K562 (cell line): Measurements from ENCODE around the gene DRAXIN. TPM values are rescaled to one million over a fixed set of nuclear protein-coding genes. Genes with fewer than 3 reads are reported as not detected.

Experiments used
- ATAC-seq: fragments of 200-7000 bp; cut with Tn5 transposase; 3 replicates; pipeline ENCODE4 v1.9.1; 2020; ENCODE audit warnings: moderate library complexity
- BruUV-seq: library from RNA; stranded (reverse); fragments of 400-500 nt; replicated peaks from 2 replicates; lab custom pipeline; 2021; lab: Mats Ljungman, UMichigan
- CTCF ChIA-PET: fragments of 300-600 bp; formaldehyde crosslinking; extraction: SDS; loops from one replicate; lab custom pipeline; 2021; ENCODE audit warnings: low intra/inter-chr PET ratio; lab: Yijun Ruan, JAX
- POLR2A ChIA-PET: fragments of 300-600, 350-650 bp; sonication (Branson Sonifier 250); formaldehyde crosslinking; extraction: SDS; loops from one replicate; lab custom pipeline; 2021; ENCODE audit warnings: antibody characterized with exemption, inconsistent platforms; lab: Yijun Ruan, JAX
- DNase-seq, 4 experiments: peaks; one replicate each; pipeline versions ENCODE4 v3.0.0 to v3.0.0-alpha.2; 2011 to 2018; ENCODE audit warnings: low spot score in 3 of 4, mixed read lengths in 3 of 4; ENCODE audit errors: extremely low read depth in 1 of 4
- FAIRE-seq: peaks from 2 replicates; lab custom pipeline; 2011; peaks lifted over from hg19 to GRCh38; lab: Jason Lieb, UNC
- H2AFZ ChIP-seq: 2 replicates; pipeline ENCODE4 v1.6.0; 2011; ENCODE audit warnings: low read depth, low read length, control low read depth, inconsistent platforms
- H3K27ac ChIP-seq: fragments of 200-600 bp; 3 replicates; pipeline ENCODE4 v1.8.0; 2011; ENCODE audit warnings: low read depth, mild to moderate bottlenecking, control low read depth, inconsistent platforms, low read length, moderate library complexity, mixed read lengths; ENCODE audit errors: extremely low read depth
- H3K27me3 ChIP-seq, 2 experiments: fragments of 300-600 bp in 1 of 2; 2 replicates in 1 of 2; 3 replicates in 1 of 2; pipeline versions ENCODE4 v1.6.0 to v1.8.0; 2011; ENCODE audit warnings: inconsistent platforms in 2 of 2, low read length in 2 of 2, mild to moderate bottlenecking in 1 of 2, mixed read lengths in 1 of 2, moderate library complexity in 1 of 2; ENCODE audit not compliant: control insufficient read depth in 2 of 2, insufficient read depth in 2 of 2
- H3K36me3 ChIP-seq: fragments of 300-600 bp; 3 replicates; pipeline ENCODE4 v1.8.0; 2011; ENCODE audit warnings: mild to moderate bottlenecking, low read length, inconsistent platforms; ENCODE audit not compliant: control insufficient read depth, insufficient read depth
- H3K4me1 ChIP-seq, 2 experiments: fragments of 200-600 bp in 1 of 2; replicated peaks in 1 of 2; 2 replicates in 1 of 2; 3 replicates in 1 of 2; pipeline versions ENCODE4 v1.5.1 to v1.8.0; 2011; ENCODE audit warnings: inconsistent platforms in 2 of 2, low read length in 2 of 2, mild to moderate bottlenecking in 1 of 2, mixed read lengths in 1 of 2, moderate library complexity in 1 of 2; ENCODE audit not compliant: control insufficient read depth in 2 of 2, insufficient read depth in 2 of 2
- H3K4me2 ChIP-seq: 2 replicates; pipeline ENCODE4 v1.6.1; 2011; ENCODE audit warnings: low read length, control low read depth, inconsistent platforms, mixed read lengths; ENCODE audit not compliant: insufficient read depth
- H3K4me3 ChIP-seq: fragments of 200-600 bp; sonication (generic), shearing (Covaris generic); 2 replicates; pipeline ENCODE4 v1.5.1; 2016; ENCODE audit warnings: control low read depth, inconsistent platforms
- H3K79me2 ChIP-seq: fragments of 200-600 bp; 3 replicates; pipeline ENCODE4 v1.8.0; 2011; ENCODE audit warnings: low read length, inconsistent platforms; ENCODE audit not compliant: control insufficient read depth, insufficient read depth
- H3K9ac ChIP-seq, 2 experiments: 2 replicates each; pipeline versions ENCODE4 v1.6.0 to v1.6.1; 2011; ENCODE audit warnings: low read depth in 2 of 2, low read length in 2 of 2, control low read depth in 1 of 2, inconsistent platforms in 1 of 2, mild to moderate bottlenecking in 1 of 2, mixed read lengths in 1 of 2; ENCODE audit not compliant: insufficient read depth in 1 of 2
- H3K9me1 ChIP-seq: one replicate; pipeline ENCODE4 v1.6.0; 2011; ENCODE audit warnings: inconsistent platforms, mild to moderate bottlenecking, low read length, moderate library complexity; ENCODE audit not compliant: control insufficient read depth, insufficient read depth
- H3K9me3 ChIP-seq: replicated peaks from 2 replicates; pipeline ENCODE4 v1.5.1; 2011; ENCODE audit warnings: low read depth, low read length, inconsistent platforms; ENCODE audit not compliant: control insufficient read depth, insufficient read depth
- H4K20me1 ChIP-seq: replicated peaks from 2 replicates; pipeline ENCODE4 v1.6.1; 2011; ENCODE audit warnings: low read length, inconsistent platforms, mixed read lengths; ENCODE audit not compliant: control insufficient read depth, insufficient read depth
- CTBP1 ChIP-seq: fragments of 450-650 bp; IDR thresholded peaks from 2 replicates; pipeline ENCODE4 v1.6.1; 2016; ENCODE audit warnings: borderline replicate concordance
- KDM1A ChIP-seq, 2 experiments: fragments of 450-650 bp; IDR thresholded peaks; 2 replicates each; pipeline ENCODE4 v1.6.1; 2016; ENCODE audit warnings: mild to moderate bottlenecking in 2 of 2
- KDM4B ChIP-seq, 2 experiments: fragments of 450-650 bp in 1 of 2; sonication (generic) in 1 of 2; IDR thresholded peaks; 2 replicates each; pipeline ENCODE4 v1.6.1; 2016 to 2017; ENCODE audit warnings: borderline replicate concordance in 2 of 2, antibody characterized with exemption in 1 of 2, low read depth in 1 of 2, mild to moderate bottlenecking in 1 of 2
- POLR2A ChIP-seq: fragments of 450-650 bp; conservative IDR thresholded peaks from 2 replicates; pipeline ENCODE4 v1.6.1; 2016
- POLR2H ChIP-seq: IDR thresholded peaks from 2 replicates; pipeline ENCODE4 v1.6.1; 2016; ENCODE audit warnings: missing genetic modification characterization, low read depth, mild to moderate bottlenecking, control low read depth, missing compliant biosample characterization, moderate library complexity
- SMARCC2 ChIP-seq: fragments of 450-650 bp; IDR thresholded peaks from 2 replicates; pipeline ENCODE4 v1.6.1; 2017; ENCODE audit warnings: antibody characterized with exemption, moderate library complexity, mild to moderate bottlenecking, low read depth
- WGBS: fragments of 100-300 bp; shearing (Covaris generic); methylation state at CpG from one replicate; pipeline ENCODE4 v1.1.6; 2016; ENCODE audit warnings: low coverage, mixed read lengths; ENCODE audit not compliant: insufficient coverage; ENCODE audit errors: missing lambda C conversion rate; 5-methylcytosine and 5-hydroxymethylcytosine counted together
- in situ Hi-C: fragments of 300-500 bp; cut with MboI; formaldehyde crosslinking; loops from 4 replicates; pipeline ENCODE4 v1.15.0; 2018; ENCODE audit warnings: inconsistent platforms, mixed read lengths
- intact Hi-C: fragments of 100-400 bp; cut with micrococcal nuclease; formaldehyde crosslinking; loops from 2 replicates; pipeline ENCODE4 v1.14.2; 2022
- polyA plus RNA-seq, 8 experiments: library from polyadenylated mRNA; depleted of rRNA in 4 of 8; stranded (reverse) in 5 of 8; unstranded in 3 of 8; fragments of >200 nt; fragmentation: Nextera tagmentation in 2 of 8; fragmentation: Illumina TruSeq in 1 of 8; extraction: Ambion mirVana in 2 of 8; extraction: Trizol in 1 of 8; gene quantifications; 2 replicates each; pipeline versions ENCODE4 v1.2.1 to v1.2.3, GENCODE V29; 2011 to 2014; ENCODE audit warnings: inconsistent platforms in 1 of 8, missing spikeins in 1 of 8
- total RNA-seq, 7 experiments: library from RNA; depleted of rRNA in 6 of 7; stranded (reverse); fragments of >200 nt in 6 of 7; fragmentation: Illumina TruSeq in 2 of 7; extraction: Trizol in 2 of 7; gene quantifications; 2 replicates each; pipeline versions ENCODE4 v1.2.1 to v1.2.3, GENCODE V29; 2011 to 2021; ENCODE audit warnings: low replicate concordance in 1 of 7

Gene DRAXIN
- total and polyA plus RNA-seq, 9 of the 15 experiments (the other 6 are each of a cell fraction or from before 2014, with no cell fraction given), result 0.01 to 0.04 (median 0.01) TPM; not detected in 6

DNA sequence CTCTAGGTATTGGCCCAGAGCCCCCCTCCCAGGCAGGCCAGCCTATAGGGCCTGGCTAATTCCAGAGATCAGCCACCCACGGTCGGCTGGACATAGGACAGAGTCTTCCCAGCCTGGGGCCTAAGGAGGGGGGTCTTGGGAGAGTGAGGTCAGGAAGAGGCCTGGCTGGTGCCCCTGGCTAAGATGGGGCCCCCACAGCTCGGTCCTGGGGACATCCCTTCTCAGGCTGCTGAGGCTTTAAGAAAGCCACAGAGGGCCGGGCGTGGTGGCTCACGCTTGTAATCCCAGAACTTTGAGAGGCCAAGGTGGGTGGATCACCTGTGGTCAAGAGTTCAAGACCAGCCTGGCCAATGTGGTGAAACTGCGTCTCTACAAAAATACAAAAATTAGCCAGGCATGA lies 73.0 kb downstream of the DRAXIN start:
- Histone ChIP-seq H3K9ac (peak overlapping the region in 1 of 2 experiments; percentile 65; a peak in 2 of 4 replicates), H3K27me3 (no peaks in the 10 kb centered on the region), H3K9me3 (no peaks in the 10 kb centered on the region), H3K36me3 (no peaks in the 10 kb centered on the region), H3K9me1 (no peaks in the 10 kb centered on the region), H3K4me3 (no peak overlapping the region), H2AFZ (no peak overlapping the region), H3K4me2 (no peak overlapping the region), H3K27ac (no peak overlapping the region), H3K4me1 (peaks cover 13 to 50% of the 10 kb centered on the region in 2 experiments; a peak in 4 of 5 replicates), H4K20me1 (no peaks in the 10 kb centered on the region), H3K79me2 (no peaks in the 10 kb centered on the region)
- in situ Hi-C loops, result no loop called here
- ChIA-PET POLR2A (interaction anchor here (0.6 to 3.9 kb wide), 13 partner anchors 8 to 555 kb away, joined by 3 to 18 read pairs (median 5); no protein-coding TSS in a partner anchor), CTCF (no interaction called here)
- TF ChIP-seq POLR2H (tag) (no peak), KDM1A (IDR thresholded peaks at IDR 0.05) (no peak), CTBP1 (no peak), KDM4B (IDR thresholded peaks at IDR 0.05; ENCODE audit: borderline replicate concordance in 2 of 2, low read depth in 1 of 2) (no peak), SMARCC2 (no peak), POLR2A (no peak)
- no TSS peak for BruUV-seq
- ATAC-seq (no peak; the same call in 2 of the 3 replicates), FAIRE-seq (no peak), DNase-seq (no peak)
- 54% methylated on average over 7 of the region's 7 CpGs for WGBS
- intact Hi-C loops, result no loop called here
